ENCODE results near the gene NAV2.

NAV2 gene

DNA sequence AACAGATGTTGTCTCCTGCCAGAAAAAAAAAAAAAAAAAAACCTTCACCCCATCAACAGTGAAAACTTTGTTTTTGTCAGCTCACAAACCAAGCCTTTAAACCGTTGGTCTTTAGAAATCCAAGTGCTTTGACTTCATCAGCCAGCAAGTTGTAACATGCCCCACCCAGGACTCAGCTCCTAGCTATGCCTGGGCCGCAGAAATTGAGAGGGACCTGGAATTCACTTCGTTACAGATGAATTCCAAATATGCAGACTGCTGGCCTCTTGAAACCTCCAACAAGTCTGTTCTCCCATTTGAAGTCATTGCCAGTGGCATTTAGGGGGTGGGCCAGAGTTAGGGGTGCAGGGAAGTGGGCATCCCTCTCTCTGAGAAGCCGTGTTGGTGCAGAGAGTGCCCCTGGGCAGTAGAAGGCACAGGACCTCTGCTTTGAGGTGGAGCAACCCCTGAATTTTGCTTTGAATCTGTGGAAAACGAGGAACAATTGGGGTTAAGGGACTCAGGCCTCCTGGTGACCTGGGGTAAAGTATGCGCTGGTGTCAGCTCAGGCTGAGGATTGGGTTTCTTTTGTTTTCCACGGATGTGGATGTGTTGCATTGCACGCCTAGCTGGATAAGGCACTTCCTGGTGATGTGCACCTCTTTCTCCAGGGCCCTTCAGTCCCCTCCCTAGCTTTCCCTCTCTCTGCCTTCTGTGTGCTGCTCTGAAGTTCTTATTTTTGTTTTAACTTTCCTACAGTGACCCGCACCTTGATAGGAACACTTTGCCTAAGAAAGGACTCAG, 338.1 kb downstream of the NAV2 start:
- no peak for DNase-seq (ENCODE audit: low read depth)
- TF ChIP-seq CTCF (IDR thresholded peaks at IDR 0.05; ENCODE audit: low read depth, low read length, missing control alignments) = no peak
- no peak overlapping the region for H3K4me3 ChIP-seq (ENCODE audit: low read depth, low read length)
- in situ Hi-C loops (cut with HindIII; ENCODE audit: low sequenced_read_pairs) = no loop called here

DNA sequence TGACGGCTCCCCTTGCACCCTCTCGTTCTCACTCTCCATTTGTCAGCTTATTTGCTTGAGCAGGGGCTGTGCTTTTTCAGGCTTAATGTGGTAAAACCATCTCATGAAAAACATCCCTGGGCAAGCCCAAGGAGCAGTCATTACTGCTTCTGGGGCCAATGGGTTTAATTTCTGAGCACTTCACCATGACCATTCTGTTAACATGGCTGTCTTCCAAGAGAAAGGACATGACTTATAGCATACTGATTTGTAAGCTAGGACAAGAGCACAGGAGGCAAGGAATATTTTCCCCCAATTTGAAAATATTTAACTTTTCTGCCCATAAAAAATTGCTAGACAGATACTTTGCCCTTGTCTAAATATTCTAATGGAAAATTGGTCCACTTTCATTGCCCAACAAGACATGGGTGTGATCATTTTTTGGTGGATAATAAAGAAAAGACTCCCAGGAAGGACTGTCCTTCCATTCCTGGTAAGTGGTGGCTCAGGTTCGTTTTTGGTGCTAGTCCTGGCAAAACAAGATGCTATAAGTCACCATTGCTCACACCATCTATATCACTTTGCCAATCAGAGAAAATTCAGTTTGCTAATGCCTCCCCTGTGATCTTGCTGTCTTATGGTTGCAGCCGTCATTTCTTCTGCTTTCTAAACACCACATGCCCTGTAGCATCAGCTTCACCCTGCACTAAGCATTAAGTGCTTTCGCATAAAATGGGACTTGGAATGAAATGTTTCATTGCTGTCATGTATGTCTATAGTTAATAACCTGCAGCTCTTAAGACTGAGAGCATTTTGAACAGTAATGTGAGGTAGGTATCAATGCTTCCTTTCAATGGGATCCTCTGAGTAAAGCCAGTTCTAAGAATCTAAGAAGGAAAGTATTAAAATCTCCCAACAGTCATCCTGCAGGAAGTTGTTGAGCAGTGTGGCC, 339.1 kb downstream of the NAV2 start:
- in situ Hi-C loops (cut with HindIII; ENCODE audit: low sequenced_read_pairs) = no loop called here
- DNase-seq (ENCODE audit: low read depth) = no peak

DNA sequence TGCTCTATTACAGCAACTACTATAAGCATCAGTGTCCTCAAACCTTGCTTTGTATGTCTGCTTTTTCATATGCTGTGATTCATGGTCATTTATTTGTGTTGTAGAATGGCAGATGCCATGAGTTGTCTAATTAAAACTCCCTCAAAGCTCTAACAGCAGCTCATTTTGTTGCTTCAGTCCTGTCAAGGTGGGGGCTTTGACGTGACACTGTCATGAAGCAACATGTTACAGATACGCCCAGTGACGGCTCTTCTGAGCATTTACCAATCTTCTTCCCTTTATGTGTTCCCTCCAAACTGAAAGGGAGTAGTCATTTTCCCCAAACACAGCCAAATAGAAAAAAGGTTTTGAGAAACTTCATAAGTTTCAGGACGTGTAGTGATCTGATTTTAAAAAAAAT, 340.9 kb downstream of the NAV2 start:
- TF ChIP-seq CTCF (IDR thresholded peaks at IDR 0.05; ENCODE audit: low read depth, low read length, missing control alignments) = no peak
- DNase-seq (ENCODE audit: low read depth) = no peak
- in situ Hi-C loops (cut with HindIII; ENCODE audit: low sequenced_read_pairs) = no loop called here
- H3K4me3 ChIP-seq (ENCODE audit: low read depth, low read length) = no peak overlapping the region

More for the DNA sequence above, 339.1 kb downstream of the NAV2 start:
- H3K4me3 ChIP-seq (ENCODE audit: low read depth, low read length) = no peak overlapping the region
- no peak for TF ChIP-seq CTCF (IDR thresholded peaks at IDR 0.05; ENCODE audit: low read depth, low read length, missing control alignments)

GRCh38 chr11:20054584-20054983, 341.9 kb downstream of the NAV2 start:
- in situ Hi-C loops (cut with HindIII; ENCODE audit: low sequenced_read_pairs) = no loop called here
- no peak overlapping the region for H3K4me3 ChIP-seq (ENCODE audit: low read depth, low read length)
- TF ChIP-seq CTCF (IDR thresholded peaks at IDR 0.05; ENCODE audit: low read depth, low read length, missing control alignments) = no peak
- DNase-seq (ENCODE audit: low read depth) = no peak

DNA sequence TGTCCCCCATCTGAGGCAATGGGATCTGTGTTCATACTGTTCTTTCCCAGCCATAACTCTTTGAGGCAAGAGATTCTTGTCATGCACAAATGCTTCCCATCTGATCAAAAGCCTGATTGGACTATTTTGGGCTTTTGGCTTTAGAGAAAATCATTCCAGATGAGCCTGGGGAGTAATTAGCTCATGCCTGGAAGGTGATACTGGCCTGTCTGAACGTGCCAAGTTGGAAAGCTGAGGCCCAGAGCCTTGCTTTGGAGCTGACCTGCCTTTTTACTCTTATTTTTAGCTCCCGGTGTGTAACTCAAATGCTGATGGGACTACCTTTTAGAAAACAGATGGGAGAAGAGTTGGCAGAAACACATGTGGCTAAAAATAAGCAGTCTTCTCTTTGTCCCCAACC, 342.7 kb downstream of the NAV2 start:
- no peak for TF ChIP-seq CTCF (IDR thresholded peaks at IDR 0.05; ENCODE audit: low read depth, low read length, missing control alignments)
- DNase-seq (ENCODE audit: low read depth) = no peak
- no peak overlapping the region for H3K4me3 ChIP-seq (ENCODE audit: low read depth, low read length)
- in situ Hi-C loops (cut with HindIII; ENCODE audit: low sequenced_read_pairs) = no loop called here

- no peak for DNase-seq (ENCODE audit: low read depth)
- in situ Hi-C loops (cut with HindIII; ENCODE audit: low sequenced_read_pairs) = no loop called here
- no peak for TF ChIP-seq CTCF (IDR thresholded peaks at IDR 0.05; ENCODE audit: low read depth, low read length, missing control alignments)
- H3K4me3 ChIP-seq (ENCODE audit: low read depth, low read length) = no peak overlapping the region
These were observed 343.7 kb downstream of the NAV2 start for GRCh38 chr11:20056109-20056949.

Measured in astrocyte of the cerebellum (primary cell).